Kidney epithelial cell (primary cell): ENCODE data around the gene DLX3. TPM values are rescaled to one million over a fixed set of nuclear protein-coding genes. Genes with fewer than 3 reads are reported as not detected.

Source experiments
- DNase-seq: peaks from one replicate; pipeline ENCODE4 v3.0.0-alpha.2; 2010; ENCODE audit warnings: low read depth
- H3K27me3 ChIP-seq: 2 replicates; pipeline ENCODE4 v1.6.0; 2011; ENCODE audit warnings: low read length; ENCODE audit not compliant: control insufficient read depth, insufficient read depth
- H3K36me3 ChIP-seq: 2 replicates; pipeline ENCODE4 v1.5.1; 2011; ENCODE audit warnings: low read length; ENCODE audit not compliant: control insufficient read depth, insufficient read depth
- H3K4me3 ChIP-seq: 2 replicates; pipeline ENCODE4 v1.5.1; 2011; ENCODE audit warnings: low read depth, mild to moderate bottlenecking, control low read depth, low read length
- total RNA-seq: library from RNA; depleted of rRNA; stranded (reverse); fragments of >200 nt; gene quantifications from 2 replicates; pipeline ENCODE4 v1.2.3, GENCODE V29; 2015
- TF ChIP-seq, protein P1 (sequence below): IDR thresholded peaks from 2 replicates; pipeline ENCODE4 v1.5.1; 2011; ENCODE audit warnings: mild to moderate bottlenecking, moderate library complexity, low read length, control low read depth, inconsistent platforms; ENCODE audit not compliant: insufficient read depth, poor library complexity, severe bottlenecking

The DLX3 gene
- total RNA-seq, 1 donor from 2014 or later, result 0.04 TPM

DNA sequence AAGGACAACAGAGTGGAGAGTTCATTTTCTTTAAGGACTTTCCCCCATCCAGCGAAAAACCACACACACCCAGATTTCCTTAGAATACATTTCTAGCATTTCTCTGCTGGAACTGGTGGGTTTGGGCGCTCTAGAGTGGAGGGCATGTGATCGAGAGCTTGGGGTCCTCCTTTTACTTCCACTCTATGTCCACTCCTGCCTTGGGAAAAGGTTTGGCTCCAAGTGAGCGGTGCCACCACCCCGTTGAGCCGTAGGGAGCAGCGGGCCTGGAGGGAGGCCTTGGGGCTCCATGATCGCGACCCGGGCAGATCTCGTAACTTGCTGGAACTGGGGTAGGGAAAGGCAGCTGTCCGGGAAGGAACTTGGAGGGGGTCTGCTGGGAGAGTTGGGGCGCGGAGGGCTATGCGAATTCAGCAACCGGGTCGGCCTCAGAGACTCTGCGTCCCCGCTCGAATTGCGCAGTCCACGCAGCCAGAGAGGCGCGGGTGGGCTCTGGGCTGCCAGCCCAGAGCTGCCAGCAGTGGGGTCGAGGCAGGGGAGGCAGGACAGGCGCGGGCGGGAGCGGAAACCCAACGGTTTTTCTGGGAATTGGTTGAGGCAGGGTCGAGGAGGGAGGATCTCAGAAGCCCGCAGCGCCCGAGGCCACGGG lies 23.7 kb downstream of the DLX3 start:
- no peak for DNase-seq
- Histone ChIP-seq H3K27me3 (peaks cover 94% of the 10 kb centered on the region), H3K4me3 (no peak overlapping the region), H3K36me3 (no peaks in the 10 kb centered on the region)
- TF ChIP-seq, protein P1, sequence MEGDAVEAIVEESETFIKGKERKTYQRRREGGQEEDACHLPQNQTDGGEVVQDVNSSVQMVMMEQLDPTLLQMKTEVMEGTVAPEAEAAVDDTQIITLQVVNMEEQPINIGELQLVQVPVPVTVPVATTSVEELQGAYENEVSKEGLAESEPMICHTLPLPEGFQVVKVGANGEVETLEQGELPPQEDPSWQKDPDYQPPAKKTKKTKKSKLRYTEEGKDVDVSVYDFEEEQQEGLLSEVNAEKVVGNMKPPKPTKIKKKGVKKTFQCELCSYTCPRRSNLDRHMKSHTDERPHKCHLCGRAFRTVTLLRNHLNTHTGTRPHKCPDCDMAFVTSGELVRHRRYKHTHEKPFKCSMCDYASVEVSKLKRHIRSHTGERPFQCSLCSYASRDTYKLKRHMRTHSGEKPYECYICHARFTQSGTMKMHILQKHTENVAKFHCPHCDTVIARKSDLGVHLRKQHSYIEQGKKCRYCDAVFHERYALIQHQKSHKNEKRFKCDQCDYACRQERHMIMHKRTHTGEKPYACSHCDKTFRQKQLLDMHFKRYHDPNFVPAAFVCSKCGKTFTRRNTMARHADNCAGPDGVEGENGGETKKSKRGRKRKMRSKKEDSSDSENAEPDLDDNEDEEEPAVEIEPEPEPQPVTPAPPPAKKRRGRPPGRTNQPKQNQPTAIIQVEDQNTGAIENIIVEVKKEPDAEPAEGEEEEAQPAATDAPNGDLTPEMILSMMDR, result no peak

DNA sequence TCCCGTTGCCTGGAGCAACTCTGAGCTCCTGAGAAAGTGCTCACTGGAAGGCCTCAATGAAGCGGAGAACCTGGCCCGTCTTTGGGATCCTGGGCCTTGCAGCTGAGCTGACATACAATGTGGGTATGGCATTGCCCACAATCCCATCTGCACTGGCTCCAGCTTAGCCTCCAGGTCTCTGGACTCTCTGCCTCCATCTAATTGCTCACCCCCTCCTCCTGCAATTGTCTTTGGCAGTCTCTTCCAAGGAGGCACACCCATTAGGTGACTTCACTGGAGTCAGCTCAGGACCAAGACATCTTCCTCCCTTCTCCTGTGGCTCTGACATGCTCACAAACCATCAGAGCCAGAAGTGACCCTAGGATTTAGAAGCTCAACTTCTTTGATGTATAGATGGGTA lies 24.5 kb downstream of the DLX3 start:
- no peak for DNase-seq
- Histone ChIP-seq H3K27me3 (peaks cover 96% of the 10 kb centered on the region), H3K4me3 (no peak overlapping the region), H3K36me3 (no peaks in the 10 kb centered on the region)
- TF ChIP-seq, protein P1, result no peak

DNA sequence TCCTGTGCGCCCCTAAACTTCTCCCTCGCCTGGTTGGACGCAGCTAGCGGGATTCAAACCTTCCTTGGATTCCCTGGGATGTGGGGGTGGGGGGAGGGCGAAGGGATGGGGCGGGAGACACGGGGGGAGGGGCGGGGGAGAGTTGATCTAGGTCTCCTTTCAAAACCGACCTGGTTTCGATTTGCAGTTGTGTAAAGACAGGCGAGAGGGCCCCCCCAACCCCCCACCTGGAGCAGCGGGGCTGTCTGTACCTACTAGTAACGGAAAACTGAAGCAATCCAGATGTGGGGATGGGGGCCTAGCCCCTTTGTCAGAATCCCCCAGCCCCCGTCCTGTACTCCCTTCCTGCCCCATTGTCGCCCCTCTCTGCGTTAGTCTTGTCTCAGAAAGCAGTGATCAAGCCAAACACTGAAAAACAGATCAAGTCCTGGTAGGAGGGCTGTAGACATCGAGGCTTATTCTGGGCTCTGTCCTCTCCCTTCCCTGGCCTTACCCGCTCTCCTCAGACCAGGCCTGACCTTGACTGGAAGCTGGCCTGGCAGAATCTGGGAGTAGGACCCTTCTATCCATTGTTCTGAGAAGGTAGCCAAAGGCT lies 25.1 kb downstream of the DLX3 start:
- no peak for DNase-seq
- Histone ChIP-seq H3K36me3 (no peaks in the 10 kb centered on the region), H3K4me3 (no peak overlapping the region), H3K27me3 (peaks cover 97% of the 10 kb centered on the region)
- TF ChIP-seq, protein P1, result no peak

DNA sequence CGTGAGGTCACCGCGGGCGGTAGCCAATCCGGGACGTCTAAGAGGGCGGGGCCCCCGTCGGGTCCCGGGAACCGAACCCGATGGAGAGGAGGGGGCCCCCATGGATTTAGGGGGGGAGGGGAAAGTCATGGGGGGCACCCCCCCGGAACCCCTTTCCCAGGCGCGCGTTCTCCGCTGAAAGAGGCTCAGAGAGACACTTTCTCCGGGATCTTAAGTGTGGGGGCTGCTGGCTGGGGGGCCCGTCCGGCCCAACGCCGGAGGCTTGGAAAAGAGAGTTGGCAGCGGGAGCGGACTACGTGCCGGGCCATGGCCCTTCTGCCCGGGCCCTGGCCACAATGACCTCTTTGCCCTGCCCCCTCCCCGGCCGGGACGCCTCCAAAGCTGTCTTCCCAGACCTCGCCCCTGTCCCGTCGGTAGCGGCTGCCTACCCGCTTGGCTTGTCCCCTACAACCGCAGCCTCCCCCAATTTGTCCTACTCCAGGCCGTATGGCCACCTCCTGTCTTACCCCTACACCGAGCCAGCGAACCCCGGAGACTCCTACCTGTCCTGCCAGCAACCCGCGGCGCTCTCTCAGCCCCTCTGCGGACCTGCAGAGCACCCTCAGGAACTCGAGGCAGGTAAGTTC lies 25.8 kb downstream of the DLX3 start, which contains the start of gene DLX4:
DLX4 (plus strand) TSS at position 57 of the 626 bp plus-strand sequence; CDS start at position 336, 279 bp downstream.
- TF ChIP-seq, protein P1, result no peak
- DNase-seq, result no peak

DNA sequence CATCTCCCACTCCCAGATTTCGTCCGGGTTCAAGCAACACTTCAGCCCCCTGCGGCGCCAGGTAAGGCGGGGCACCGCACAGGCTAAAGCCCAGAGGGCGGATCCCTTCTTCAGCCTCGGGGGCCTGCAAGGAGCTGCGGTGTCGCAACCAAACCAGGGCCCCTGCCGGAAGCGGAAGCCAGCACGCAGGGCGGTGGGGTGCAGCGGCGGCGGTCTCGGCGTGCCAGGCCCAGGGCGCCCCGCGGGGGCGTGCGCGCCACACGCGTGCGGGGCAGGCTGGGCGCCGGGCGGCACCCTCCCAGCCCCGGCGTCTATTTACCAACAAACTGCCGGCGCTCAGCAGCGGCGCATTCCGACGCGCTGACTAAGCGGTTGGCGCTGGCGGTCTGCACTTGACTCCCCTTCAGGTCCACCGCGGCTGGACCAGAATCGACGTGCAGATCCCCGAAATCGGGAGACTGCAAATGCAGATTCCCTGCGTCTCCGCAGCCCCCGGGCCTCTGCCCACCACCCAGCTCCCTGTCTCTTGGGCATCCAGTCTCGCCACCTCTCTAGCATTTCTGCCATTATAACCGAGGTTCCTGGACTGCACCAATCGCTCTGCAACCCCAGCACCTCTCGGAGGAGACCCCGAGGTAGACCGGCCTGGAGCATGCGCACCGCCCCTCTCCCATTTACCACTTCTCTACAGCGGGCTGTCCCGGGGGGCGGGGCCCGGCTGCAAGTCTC lies 26.5 kb downstream of the DLX3 start:
- H3K27me3 ChIP-seq, result peaks cover 97% of the 10 kb centered on the region
- DNase-seq, result no peak
- H3K36me3 ChIP-seq, result no peaks in the 10 kb centered on the region
- H3K4me3 ChIP-seq, result peak overlapping the region; percentile 40
- TF ChIP-seq, protein P1, result no peak

More for the DNA sequence above, 25.8 kb downstream of the DLX3 start, which contains the start of gene DLX4:
- Histone ChIP-seq H3K4me3 (peak within 1 kb of the TSS; percentile 40), H3K36me3 (no peaks in the 10 kb centered on the region), H3K27me3 (peaks cover 97% of the 10 kb centered on the region)
